ENCODE measurements around the gene KYAT1. TPM values are rescaled to one million over a fixed set of nuclear protein-coding genes. Genes with fewer than 3 reads are reported as not detected.

Gene KYAT1
- total RNA-seq, 3 donors from 2014 or later (not counting 1 experiment from before 2014, with no cell fraction given): 8.9 to 11.3 (median 9.1) TPM

DNA sequence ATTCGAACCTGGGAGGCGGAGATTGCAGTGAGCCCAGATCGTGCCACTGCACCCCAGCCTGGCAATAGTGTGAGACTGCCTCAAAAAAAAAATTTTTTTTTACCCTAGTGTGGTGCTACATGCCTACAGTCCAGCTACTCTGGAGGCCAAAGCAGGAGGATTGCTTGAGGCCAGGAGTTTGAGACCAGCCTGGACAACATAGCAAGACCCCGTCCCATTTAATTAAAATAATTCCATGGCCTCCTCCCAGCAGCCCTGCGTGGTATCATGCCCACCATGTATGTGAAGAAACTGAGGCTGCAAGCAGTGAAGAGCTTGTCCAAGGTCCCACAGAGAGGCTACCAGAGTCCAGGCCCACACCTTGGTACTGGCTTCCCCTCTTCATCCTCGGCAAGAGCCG is 19.6 kb upstream of the KYAT1 start:
- TF ChIP-seq, protein P1, sequence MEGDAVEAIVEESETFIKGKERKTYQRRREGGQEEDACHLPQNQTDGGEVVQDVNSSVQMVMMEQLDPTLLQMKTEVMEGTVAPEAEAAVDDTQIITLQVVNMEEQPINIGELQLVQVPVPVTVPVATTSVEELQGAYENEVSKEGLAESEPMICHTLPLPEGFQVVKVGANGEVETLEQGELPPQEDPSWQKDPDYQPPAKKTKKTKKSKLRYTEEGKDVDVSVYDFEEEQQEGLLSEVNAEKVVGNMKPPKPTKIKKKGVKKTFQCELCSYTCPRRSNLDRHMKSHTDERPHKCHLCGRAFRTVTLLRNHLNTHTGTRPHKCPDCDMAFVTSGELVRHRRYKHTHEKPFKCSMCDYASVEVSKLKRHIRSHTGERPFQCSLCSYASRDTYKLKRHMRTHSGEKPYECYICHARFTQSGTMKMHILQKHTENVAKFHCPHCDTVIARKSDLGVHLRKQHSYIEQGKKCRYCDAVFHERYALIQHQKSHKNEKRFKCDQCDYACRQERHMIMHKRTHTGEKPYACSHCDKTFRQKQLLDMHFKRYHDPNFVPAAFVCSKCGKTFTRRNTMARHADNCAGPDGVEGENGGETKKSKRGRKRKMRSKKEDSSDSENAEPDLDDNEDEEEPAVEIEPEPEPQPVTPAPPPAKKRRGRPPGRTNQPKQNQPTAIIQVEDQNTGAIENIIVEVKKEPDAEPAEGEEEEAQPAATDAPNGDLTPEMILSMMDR (IDR thresholded peaks at IDR 0.05): no peak
- Mint-ChIP-seq H3K27ac (peak overlapping the region; percentile 87 to 95), H3K9me3 (no peaks in the 10 kb centered on the region), H3K4me3 (peak overlapping the region; percentile 9), H3K36me3 (no peaks in the 10 kb centered on the region), H3K4me1 (peaks cover 44 to 78% of the 10 kb centered on the region in 2 donors), H3K27me3 (ENCODE audit: low read depth in 2 of 2) (no peaks in the 10 kb centered on the region)
- H3K4me1 ChIP-seq (ENCODE audit: control insufficient read depth, insufficient read depth, low read length): peaks cover 90% of the 10 kb centered on the region
- H3K36me3 ChIP-seq (ENCODE audit: control insufficient read depth, insufficient read depth, low read length): peaks cover 10% of the 10 kb centered on the region
- DNase-seq: no peak
- H3K27ac ChIP-seq (ENCODE audit: low read length): peak overlapping the region; percentile 84
- WGBS (ENCODE audit: insufficient coverage): 77% methylated on average over 6 of the region's 7 CpGs
- intact Hi-C loops (cut with micrococcal nuclease): no loop called here
- H3K4me3 ChIP-seq (ENCODE audit: low read length): no peak overlapping the region
- no peaks in the 10 kb centered on the region for H3K9me3 ChIP-seq (ENCODE audit: control insufficient read depth, insufficient read depth, low read length)
- no peaks in the 10 kb centered on the region for H3K27me3 ChIP-seq (ENCODE audit: control insufficient read depth, insufficient read depth, low read length)
- no peak for ATAC-seq

DNA sequence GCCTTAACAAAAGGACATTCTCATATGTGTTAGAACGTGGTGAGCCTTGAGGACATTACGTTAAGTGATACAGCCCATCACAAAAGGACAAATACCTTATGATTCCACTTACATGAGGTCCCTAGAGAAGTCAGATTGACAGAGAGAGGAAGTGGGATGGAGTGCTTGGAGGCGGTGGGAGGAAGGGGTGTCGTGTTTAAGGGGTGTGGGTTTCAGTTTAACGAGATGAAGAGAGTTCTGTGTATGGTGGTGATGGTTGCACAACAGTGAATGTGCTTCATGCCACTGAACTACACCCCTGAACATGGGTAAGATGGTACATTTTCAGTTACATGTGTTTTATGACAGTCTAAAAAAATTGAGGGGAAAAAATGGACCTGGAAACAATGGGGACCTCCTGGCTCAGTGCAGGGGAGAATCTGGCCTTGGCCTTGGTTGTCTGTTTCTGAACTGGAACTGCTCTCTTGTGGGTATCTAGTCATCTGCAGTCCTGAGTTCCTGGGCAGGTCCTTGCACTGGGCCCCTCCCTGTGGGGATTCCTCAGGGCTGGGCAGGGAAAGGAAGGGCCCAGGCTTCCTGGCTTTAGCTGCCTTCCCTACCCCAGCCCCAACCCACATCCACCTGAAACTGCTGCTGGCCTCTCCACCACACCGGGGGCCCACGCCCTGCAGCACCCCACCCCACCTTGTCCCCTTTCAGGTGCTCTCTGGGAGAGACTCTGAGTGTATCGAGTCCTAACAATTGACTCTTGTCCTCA is 18.0 kb upstream of the KYAT1 start:
- Mint-ChIP-seq H3K9me3 (no peaks in the 10 kb centered on the region), H3K36me3 (no peaks in the 10 kb centered on the region), H3K4me3 (peak overlapping the region; percentile 80), H3K4me1 (peaks cover 55 to 84% of the 10 kb centered on the region in 2 donors), H3K27me3 (ENCODE audit: low read depth in 2 of 2) (no peaks in the 10 kb centered on the region), H3K27ac (peak overlapping the region; percentile 87 to 95)
- Histone ChIP-seq H3K27me3 (ENCODE audit: control insufficient read depth, insufficient read depth, low read length) (no peaks in the 10 kb centered on the region), H3K27ac (ENCODE audit: low read length) (peak overlapping the region; percentile 84), H3K36me3 (ENCODE audit: control insufficient read depth, insufficient read depth, low read length) (peaks cover 13% of the 10 kb centered on the region), H3K4me3 (ENCODE audit: low read length) (no peak overlapping the region), H3K4me1 (ENCODE audit: control insufficient read depth, insufficient read depth, low read length) (peaks cover 89% of the 10 kb centered on the region), H3K9me3 (ENCODE audit: control insufficient read depth, insufficient read depth, low read length) (no peaks in the 10 kb centered on the region)
- intact Hi-C loops (cut with micrococcal nuclease): no loop called here
- ATAC-seq: peak in 2 of 3 donors; percentile 8 to 22
- TF ChIP-seq, protein P1 (IDR thresholded peaks at IDR 0.05): no peak
- 13% methylated on average over 6 of the region's 8 CpGs for WGBS (ENCODE audit: insufficient coverage)
- peak in 1 of 2 donors; percentile 53 for DNase-seq

DNA sequence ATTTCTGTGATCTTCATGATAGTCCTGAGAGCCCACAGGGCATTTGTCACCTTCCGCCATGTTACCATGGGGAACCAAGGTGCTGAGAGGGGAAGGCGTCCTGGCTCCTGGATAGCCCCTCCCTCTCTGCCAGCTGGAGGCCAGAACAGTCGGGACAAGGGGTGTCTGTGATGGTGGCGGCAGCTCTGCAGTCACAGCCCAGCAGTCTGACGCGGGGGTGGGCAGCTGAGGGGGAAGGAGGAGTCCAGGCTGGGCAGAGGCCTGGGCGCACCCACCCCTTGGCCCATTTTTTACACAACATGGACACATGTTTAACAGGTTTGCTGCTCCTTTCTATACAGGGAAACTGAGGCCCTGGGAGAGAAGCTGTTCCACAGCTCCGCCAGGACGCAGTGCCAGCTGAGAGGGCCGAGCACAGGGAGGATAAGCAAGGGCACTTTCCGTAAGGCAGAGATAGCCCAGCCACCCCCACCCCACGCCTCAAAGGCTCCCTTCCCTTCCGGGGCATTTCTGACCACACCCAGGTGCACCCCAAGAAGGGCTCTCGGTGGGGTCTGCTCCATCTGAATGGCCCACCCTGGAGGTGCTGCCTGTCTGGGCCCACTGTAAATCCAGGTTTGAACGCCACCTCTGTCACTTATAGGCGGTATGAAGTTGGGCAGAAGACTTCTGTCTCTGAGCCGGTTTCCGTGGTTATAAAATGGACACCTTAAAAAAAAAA is 17.3 kb upstream of the KYAT1 start:
- peaks cover 13% of the 10 kb centered on the region for H3K36me3 ChIP-seq (ENCODE audit: control insufficient read depth, insufficient read depth, low read length)
- Mint-ChIP-seq H3K4me1 (peaks cover 57 to 83% of the 10 kb centered on the region in 2 donors), H3K4me3 (peak overlapping the region; percentile 80), H3K27ac (peak overlapping the region; percentile 87 to 95), H3K27me3 (ENCODE audit: low read depth in 2 of 2) (no peaks in the 10 kb centered on the region), H3K36me3 (no peaks in the 10 kb centered on the region), H3K9me3 (no peaks in the 10 kb centered on the region)
- no peak for DNase-seq
- peak overlapping the region; percentile 84 for H3K27ac ChIP-seq (ENCODE audit: low read length)
- WGBS (ENCODE audit: insufficient coverage): 80% methylated on average over 14 of the region's 18 CpGs
- H3K9me3 ChIP-seq (ENCODE audit: control insufficient read depth, insufficient read depth, low read length): no peaks in the 10 kb centered on the region
- TF ChIP-seq, protein P1 (IDR thresholded peaks at IDR 0.05): no peak
- no peaks in the 10 kb centered on the region for H3K27me3 ChIP-seq (ENCODE audit: control insufficient read depth, insufficient read depth, low read length)
- ATAC-seq: peak in 1 of 3 donors; percentile 23
- intact Hi-C loops (cut with micrococcal nuclease): no loop called here
- H3K4me1 ChIP-seq (ENCODE audit: control insufficient read depth, insufficient read depth, low read length): peaks cover 89% of the 10 kb centered on the region
- H3K4me3 ChIP-seq (ENCODE audit: low read length): no peak overlapping the region

Data from natural killer cell (primary cell).